ENCODE results near the gene TEAD1.

Gene TEAD1

DNA sequence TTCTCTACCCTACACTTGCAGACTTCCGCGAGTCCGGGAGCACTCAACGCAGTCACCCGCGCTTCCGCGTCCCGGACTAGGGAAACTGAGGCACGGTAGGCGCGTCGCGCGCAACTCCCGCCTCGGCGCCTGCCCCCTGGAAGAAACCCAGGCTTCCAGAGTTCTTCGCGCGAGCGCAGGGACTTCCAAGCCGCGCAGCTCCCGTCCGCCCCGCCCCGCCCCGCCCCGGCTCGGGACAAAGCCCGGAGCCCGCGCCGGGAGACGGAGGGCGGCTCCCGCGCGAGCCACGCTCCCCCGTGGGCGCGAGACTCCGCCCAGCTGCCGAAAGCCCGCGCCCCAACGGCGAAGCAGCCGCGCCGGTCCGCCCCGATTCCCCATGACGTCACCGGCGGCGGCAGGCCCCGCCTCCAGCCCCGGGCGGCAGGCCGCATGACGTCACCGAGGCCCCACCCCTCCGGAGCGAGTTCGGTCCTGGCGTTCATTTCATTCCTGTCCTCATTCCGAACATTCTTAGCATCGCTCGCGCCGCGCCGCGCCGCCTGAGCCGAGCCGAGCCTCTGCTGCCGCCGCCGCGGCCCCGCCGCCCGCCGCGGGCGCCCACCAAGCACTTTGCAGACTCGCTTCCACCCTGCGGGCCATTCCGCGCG is at the start of gene TEAD1:
Gene TEAD1, plus strand, starts transcription at position 498 of the 647 bp plus-strand sequence.
- peak; percentile 86 for DNase-seq (ENCODE audit: low spot score)

DNA sequence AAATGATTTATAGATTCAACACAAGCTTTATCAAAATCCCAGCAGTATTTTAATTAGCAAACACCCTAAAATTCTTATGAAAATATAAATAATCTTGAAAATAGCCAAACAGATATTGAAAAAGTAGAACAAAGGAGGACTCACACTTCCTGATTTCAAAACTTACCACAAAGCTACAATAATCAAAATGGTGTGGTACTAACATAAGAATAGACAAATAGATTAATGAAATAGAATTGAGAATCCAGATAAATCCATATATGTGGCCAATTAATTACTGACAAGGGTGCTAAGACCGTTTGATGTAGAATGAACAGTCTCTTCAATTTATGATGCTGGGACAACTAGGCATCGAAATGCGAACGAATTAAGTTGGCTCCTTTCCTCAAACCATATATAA is 49.6 kb upstream of the TEAD1 start:
- no peak for DNase-seq (ENCODE audit: low spot score)

DNA sequence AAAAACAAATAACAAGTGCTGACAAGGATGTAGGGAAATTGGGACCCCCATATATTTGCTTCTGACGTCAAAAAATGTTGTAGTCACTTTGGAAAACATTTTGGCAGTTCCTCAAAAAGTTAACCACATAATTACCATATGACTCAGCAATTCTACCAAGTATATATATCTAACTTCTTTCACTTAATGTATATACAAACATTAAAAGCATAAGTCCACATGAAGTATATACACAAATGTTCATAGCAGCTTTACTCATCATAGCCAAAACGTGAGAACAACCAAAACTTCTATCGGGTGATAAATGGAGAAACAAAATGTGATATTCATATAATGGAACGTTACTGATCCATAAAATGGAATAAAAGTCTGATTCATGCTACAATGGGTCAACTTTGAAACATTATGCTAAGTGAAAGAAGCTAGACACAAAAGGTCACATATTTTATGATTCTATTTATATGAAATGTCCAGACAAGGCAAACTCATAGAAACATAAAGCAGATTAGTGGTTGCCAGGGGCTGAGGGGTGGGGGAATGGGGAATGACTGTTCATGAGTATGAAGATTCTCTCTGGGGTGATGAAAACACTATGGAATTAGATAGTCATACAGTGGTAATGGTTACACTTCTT is 48.7 kb upstream of the TEAD1 start:
- no peak for DNase-seq (ENCODE audit: low spot score)

DNA sequence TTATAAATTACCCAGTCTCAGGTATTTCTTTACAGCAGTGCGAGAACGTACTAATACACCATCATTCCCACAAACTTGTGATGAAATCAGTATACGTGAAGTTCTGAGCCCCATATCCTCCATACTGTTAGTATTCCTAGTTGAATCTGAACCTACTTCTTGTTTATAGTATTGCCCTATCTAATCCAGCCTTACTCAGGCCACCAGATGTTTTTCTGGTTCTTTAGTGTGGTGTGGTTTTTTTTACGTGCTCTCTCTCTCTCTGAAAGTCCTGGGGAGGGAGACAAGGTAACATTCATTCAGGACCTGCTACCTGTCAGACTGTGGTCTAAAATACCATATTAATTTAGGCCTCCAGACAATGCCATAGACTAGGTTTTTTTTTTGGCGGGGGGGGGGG is 47.6 kb upstream of the TEAD1 start:
- DNase-seq (ENCODE audit: low spot score): no peak

DNA sequence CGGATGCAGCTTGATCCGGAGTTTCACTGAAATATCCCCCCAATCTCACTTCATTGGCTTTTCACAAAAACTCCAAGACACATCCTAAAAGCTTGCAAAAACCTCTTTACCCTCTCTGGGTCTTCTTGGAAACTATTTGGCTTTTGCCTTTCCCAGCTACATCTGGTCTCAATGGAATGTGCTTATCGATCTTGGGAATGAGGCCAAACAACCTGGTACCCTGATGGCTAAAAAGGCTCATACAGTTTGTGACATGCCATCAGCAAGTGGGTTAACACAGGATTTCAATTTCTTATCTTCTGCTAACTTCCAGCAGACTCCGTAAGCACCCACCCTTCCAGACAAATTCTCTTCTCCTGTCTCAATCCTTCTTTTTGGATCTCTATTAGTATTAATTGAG is 45.9 kb upstream of the TEAD1 start:
- no peak for DNase-seq (ENCODE audit: low spot score)

DNA sequence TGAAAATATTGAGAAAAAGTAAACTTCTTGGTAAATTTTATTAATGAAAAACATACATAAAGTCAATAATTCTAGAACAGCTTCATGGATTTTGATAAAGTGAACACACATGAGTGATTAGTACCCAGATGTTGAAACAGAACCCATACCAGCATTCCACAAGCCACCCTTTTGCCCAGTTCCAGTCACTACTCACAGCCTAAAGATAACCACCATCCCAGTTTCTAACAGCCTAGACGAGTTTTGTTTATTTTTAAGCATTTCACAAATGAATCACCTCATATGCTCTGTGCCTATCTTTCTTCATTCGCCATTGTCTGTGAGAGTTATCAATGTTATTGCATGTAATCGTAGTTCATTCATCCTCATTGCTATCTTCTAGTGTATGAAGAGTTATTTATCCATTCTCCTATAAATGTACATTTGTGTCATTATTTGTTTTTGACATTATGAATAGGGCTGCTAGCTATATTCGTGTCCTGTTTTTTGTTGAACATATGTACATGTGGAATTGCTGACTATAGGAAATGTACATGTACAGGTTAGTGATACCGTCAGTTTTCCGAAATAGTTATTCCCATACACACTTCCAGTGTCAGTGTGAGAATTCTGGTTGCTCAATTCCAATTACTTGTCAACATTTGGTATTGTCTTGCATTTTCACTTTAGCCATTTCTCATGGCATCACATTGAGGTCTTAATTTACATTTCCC is 44.5 kb upstream of the TEAD1 start:
- DNase-seq (ENCODE audit: low spot score): no peak

DNA sequence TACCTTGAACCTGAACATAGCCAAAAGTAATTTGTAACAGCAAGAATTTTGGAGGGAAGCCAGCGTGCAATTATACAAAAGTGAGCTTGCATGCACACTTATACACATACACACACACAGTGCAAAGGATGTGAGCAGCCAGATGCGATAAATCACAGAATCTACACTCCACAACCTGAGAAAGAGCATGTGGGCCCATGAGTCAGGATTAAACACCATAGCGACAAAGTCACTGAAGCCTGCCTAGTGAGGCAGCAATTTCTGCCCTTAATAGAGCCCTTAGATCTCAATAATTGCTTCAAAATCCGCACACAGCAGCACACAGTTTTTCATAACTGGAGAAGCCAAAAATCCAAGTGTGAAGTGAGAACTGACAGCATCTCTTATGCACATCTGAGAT is 42.6 kb upstream of the TEAD1 start:
- DNase-seq (ENCODE audit: low spot score): no peak

DNA sequence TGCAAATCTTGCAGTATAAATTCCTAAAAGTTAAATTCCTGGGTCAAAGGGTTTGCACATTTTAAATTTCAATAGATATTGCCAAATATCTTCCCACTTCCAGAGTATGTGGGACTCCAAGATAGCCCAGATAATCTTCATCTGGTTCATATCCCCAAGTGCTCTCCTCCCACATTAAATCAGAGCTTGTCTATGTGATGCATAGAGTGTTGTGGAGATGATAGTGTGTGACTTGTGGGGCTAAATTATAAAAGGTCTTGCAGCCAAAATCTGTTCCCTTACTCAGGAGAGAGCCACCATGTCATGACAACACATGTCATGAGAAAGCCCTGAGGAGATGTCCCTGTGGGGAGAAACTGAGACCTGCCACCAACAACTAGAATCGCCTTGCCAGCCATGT is 39.9 kb upstream of the TEAD1 start:
- no peak for DNase-seq (ENCODE audit: low spot score)

DNA sequence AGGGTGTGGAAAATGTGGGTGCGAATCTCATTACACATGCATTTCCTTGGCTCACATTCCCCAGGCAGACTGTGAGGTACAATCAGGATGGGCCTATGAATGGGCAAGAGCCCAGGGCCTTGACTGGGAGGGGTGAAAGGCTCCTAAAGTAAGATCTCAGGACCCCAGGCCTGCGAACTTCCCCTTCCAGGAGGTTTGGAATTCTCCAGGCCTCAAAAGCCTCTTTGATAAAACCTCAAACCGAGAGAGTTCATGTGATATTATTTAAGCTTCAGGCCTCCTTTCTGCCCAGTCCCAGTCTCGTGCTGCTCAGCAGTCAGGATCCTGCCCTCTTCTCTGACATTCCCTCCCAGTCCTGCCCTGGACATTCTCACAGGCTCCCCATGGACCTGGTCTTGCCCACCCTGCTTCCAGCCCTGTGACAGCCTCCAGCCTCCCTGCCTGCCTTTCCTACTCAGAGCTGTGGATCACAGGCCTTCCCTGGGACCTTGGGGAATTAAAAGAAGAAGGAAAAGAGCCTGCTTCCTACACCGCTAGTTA is 37.3 kb upstream of the TEAD1 start:
- DNase-seq (ENCODE audit: low spot score): no peak

DNA sequence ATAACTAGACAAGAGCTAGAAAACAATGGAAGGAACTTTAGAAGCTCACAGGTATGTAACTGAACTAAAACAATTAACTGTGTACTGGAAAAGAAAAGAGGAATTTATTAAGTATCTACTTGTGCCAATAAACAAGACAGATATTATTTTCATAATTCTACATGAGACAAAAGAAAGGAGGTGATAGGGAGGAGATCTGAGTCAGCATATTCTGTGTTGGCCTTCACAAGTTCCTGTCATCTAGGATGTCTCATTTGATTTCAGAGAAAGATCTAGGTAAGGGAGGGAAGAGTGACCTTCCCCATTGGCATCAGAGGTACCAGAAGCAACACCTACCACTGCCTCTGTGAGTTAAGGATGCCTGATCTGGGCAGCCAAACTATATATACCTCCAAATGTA is 34.8 kb upstream of the TEAD1 start:
- DNase-seq (ENCODE audit: low spot score): no peak

DNA sequence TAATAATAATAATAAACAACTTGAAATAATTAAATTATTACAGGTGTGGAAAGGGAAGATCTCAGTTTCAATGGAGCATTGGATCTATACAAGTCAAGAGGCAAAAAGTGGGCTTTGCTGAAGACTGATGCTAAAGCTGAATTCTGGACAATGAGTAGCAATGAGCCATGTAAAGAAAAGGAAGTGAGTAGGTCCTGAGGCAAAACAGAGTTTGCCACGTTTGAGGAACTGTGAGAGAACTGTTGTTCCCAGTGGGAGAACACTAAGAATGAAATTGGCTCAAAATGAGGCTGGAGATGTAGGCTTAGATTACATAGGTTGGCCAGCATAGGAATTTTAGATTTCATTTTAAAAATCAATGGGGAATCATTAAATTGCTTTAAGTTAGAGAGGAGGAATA is 33.9 kb upstream of the TEAD1 start:
- DNase-seq (ENCODE audit: low spot score): no peak

DNA sequence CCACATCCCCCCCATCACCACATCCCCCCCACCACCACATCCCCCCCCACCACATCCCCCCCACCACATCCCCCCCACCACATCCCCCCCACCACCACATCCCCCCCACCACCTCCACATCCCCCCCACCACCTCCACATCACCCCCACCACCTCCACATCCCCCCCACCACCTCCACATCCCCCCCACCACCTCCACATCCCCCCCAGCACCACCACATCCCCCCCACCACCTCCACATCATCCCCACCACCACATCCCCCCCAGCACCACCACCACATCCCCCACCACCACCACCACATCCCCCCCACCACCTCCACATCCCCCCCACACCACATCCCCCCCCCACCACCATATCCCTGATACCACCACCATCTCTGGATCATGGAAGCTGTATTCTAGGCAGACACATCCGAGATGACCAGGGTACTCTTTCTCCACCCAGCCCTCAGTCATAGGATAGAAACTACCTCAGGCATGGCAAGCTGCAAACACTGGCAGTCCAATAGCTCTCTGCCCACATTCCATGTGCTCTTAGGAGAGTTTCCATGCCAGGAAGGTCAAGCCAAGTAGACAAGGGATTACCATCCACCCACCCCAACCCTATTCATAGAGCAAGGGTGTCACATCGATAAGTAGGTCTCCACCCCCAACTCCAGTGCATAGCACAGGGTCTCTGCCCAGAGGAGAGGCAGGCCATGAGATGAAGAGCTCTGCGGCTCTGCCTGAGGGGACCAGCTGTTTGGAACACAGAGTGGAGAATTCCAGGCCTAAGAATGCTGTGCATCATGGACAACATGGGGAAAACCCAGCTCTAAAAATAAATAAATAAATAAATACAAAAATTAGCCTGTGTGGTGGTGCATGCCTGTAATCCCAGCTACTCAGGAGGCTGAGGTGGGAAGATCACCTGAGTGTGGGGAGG is 33.0 kb upstream of the TEAD1 start:
- no peak for DNase-seq (ENCODE audit: low spot score)

DNA sequence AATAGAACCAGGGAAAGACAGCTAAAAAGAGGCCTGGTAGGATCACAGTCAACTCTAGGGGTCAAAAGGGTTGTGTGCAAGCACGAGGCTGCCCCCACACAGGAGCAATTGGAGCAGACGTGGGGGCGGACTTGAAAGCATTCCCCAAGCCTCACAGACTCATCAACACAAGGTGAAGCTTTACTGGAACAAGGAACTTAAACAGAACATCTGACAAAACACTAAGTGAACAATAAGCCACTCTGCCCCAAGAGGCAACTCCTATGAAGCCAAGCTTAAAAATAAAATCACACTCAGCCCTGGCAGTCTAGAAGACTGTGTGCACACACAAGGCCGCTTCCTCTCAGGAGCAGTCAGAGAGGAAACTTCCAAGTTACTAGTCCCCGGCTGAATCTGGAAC is 32.2 kb upstream of the TEAD1 start:
- no peak for DNase-seq (ENCODE audit: low spot score)

DNA sequence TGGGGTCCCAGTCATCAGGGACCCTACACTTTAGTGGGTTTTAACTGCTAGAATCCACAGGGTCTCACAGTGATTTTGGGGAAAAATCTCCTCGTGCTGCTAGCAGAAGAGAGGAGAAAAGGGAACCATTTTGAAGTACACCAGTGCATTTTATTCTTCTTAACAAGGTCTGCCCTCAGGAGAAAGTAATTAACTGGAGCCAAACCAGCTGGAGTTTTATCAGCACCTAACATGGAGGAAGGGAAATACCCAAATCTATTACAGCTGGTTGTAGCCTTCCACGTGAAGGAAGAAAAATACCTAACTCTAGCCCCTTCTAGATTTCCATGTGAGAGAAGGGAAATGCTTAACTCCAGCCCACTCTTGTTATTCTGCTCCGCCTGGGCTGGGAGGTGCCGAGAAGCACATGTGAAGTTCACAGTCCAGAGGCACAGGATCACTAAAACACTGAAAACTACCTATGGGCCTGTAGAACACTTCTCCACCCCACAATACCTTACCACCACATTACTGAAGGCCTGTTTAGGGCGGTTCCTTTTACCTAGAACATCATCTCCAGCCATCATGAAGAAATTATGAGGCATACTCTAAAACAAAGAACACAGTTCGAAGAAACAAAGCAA is 31.3 kb upstream of the TEAD1 start:
- DNase-seq (ENCODE audit: low spot score): no peak

DNA sequence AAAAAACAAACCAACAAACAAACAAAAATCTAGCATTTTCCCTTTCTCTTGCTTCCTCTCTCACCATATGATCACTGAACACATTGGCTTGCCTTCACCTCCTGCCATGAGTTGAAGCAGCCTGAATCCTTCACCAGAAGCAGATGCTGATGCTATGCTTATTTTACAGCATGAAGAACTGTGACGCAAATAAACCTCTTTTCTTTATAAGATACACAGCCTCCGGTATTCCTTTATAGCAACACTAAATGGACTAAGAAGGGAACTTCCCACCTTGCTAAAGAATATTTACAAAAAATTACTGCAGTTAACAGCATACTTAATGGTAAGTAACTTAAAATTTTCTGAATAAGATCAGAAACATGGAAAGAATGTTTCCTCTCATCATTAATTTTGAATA is 27.7 kb upstream of the TEAD1 start:
- no peak for DNase-seq (ENCODE audit: low spot score)

DNA sequence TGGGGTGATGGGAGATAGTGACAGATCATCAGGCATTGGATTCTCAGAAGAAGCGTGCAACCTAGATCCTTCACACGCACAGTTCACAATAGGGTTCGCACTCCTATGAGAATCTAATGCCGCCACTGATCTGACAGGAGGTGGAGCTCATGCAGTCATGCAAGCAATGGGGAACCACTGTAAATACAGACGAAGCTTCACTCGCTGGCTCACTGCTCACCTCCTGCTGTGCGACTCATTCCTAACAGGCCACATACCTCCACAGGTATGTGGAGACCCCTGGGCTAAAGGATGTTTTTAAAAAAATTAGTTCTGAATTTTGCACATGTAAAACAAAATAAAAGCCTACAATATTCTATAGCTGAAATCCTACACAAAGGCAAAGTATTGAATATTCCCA is 20.5 kb upstream of the TEAD1 start:
- no peak for DNase-seq (ENCODE audit: low spot score)

DNA sequence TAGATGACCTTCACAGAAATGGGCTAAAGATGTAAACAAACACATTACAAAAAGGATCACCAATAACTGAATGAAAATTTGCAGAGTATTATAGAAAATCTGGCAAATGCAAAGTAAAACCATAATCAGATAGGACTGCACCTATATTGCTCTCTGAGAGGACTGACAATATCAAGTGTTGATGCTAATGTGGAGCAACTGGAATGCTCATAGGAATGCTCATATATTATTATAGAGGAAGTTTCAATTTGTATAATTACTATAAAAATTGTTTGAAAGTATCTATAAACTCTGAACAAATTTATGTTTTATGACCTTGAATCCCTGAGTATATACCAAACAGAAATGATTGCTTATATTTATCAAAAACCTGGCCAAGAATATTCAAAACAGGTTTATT is 18.4 kb upstream of the TEAD1 start:
- no peak for DNase-seq (ENCODE audit: low spot score)

DNA sequence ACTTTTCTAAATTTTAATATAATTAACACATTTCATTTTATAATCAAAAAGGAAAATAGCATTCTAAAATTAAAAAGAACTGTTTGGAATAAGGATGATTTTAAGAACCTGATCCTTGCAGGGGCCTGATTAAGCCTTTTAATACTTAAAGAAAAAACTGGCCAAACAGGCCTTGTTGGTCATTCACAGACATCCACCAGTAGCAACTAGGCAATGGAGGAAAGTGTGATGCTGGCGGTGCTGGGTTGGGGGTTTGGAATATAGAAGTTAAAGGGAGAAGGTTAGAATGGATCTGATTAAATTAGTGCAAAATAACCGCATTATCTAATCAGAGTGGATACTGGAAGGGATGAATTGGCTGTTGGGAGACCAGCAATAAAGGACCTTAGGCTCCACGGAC is 16.9 kb upstream of the TEAD1 start:
- no peak for DNase-seq (ENCODE audit: low spot score)

DNA sequence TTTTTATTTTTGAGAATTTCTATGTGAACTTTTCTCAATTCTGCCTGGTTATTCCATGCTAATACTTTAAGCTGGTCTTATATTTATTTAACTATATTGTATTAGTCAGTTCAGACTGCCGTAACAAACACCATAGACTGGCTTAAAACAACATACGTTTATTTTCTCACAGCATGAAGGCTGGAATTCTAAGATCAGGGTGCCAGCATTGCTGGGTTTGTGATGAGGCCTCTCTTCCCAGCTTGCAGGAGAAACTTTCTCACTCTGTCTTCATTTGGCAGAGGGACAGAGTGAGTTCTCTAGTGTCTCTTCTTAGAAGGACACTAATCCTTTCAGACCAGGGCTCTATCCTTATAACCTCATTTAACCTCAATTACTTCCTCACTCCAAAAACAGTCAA is 16.2 kb upstream of the TEAD1 start:
- no peak for DNase-seq (ENCODE audit: low spot score)

DNA sequence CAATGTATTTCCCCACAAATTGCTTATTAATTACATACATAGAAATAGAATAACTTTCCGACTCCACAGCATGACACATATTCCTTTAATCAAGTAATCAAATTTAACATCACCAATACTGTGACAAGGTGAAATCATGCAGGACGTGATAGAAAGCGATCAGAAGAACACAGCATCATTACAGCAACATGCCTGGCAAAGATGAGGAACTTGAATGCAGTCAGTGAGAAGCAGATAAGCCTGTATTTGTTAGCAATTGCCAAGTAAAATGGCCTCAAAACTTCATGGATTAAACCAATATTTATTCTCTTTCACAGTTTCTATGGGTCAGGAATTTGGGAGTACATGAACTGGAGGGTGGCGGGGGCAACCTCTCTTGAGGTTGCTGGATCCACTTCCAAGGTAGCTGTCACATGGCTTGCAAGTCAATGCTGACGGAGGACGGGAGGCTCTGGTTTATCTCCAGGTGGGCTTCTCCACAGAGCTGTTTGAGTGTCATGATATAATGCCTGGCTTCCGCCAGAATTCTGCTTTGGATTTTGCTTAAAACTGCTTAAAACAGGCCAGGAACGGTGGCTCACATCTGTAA is 12.0 kb upstream of the TEAD1 start:
- DNase-seq (ENCODE audit: low spot score): no peak

DNA sequence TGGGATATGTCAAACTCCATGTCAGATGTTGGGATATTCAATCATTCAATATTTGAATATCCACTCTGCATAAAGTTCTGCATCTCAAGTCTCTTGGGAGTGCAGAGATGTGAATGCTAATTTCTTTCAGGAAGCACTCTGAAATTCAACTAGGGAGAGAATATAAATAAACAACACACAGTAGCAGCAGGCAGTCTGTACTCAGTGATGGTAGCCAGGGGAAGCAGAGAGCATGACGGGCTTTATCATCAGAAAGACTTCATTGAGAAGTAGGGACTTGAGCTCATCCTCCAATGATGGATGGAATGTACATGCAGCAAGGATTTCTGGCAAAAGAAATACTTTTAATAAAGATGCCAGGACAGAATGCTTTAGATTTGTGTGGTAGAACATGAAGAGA is 9.8 kb upstream of the TEAD1 start:
- DNase-seq (ENCODE audit: low spot score): no peak

Measured in NAMALWA (cell line).